Astrocyte (in vitro differentiated cells and primary cell): Measurements from ENCODE around the gene TFB1M. TPM values are rescaled to one million over a fixed set of nuclear protein-coding genes. Genes with fewer than 3 reads are reported as not detected.
"Not testable (repeated sequence)": the region's sequence is repeated elsewhere in the genome, so short reads cannot be mapped to it uniquely, and the experiment has no call there.

Experiments
- DNase-seq: peaks from one replicate; pipeline ENCODE4 v3.0.0-alpha.2; 2010; ENCODE audit warnings: low read depth
- FAIRE-seq: peaks from 2 replicates; lab custom pipeline; 2011; peaks lifted over from hg19 to GRCh38; lab: Jason Lieb, UNC
- H2AFZ ChIP-seq: 2 replicates; pipeline ENCODE4 v1.6.0; 2012; ENCODE audit warnings: low read depth, low read length, inconsistent platforms
- H3K27ac ChIP-seq: 2 replicates; pipeline ENCODE4 v1.5.1; 2011; ENCODE audit warnings: low read depth, low read length, inconsistent platforms
- H3K27me3 ChIP-seq: 2 replicates; pipeline ENCODE4 v1.6.0; 2011; ENCODE audit warnings: low read length, inconsistent platforms; ENCODE audit not compliant: insufficient read depth
- H3K36me3 ChIP-seq: 2 replicates; pipeline ENCODE4 v1.5.1; 2011; ENCODE audit warnings: low read length, inconsistent platforms; ENCODE audit not compliant: insufficient read depth
- H3K4me1 ChIP-seq: 2 replicates; pipeline ENCODE4 v1.5.1; 2011; ENCODE audit warnings: low read length, inconsistent platforms; ENCODE audit not compliant: insufficient read depth
- H3K4me2 ChIP-seq: 2 replicates; pipeline ENCODE4 v1.6.0; 2012; ENCODE audit warnings: low read length, inconsistent platforms
- H3K4me3 ChIP-seq: 2 replicates; pipeline ENCODE4 v1.5.1; 2011; ENCODE audit warnings: low read depth, mild to moderate bottlenecking, low read length, inconsistent platforms; ENCODE audit not compliant: insufficient read depth
- H3K79me2 ChIP-seq: 2 replicates; pipeline ENCODE4 v1.6.0; 2012; ENCODE audit warnings: mild to moderate bottlenecking, low read length, inconsistent platforms; ENCODE audit not compliant: insufficient read depth
- H3K9ac ChIP-seq: 2 replicates; pipeline ENCODE4 v1.6.0; 2012; ENCODE audit warnings: mild to moderate bottlenecking, low read length, inconsistent platforms
- H3K9me3 ChIP-seq: 2 replicates; pipeline ENCODE4 v1.5.1; 2012; ENCODE audit warnings: low read depth, mild to moderate bottlenecking, low read length, inconsistent platforms; ENCODE audit not compliant: insufficient read depth
- H4K20me1 ChIP-seq: 2 replicates; pipeline ENCODE4 v1.6.0; 2012; ENCODE audit warnings: low read length, inconsistent platforms; ENCODE audit not compliant: insufficient read depth
- H3K27ac Mint-ChIP-seq: one replicate; pipeline ENCODE4 v1.8.0; 2021; ENCODE audit warnings: mild to moderate bottlenecking, mixed read lengths; ENCODE audit not compliant: unreplicated experiment
- H3K27me3 Mint-ChIP-seq: one replicate; pipeline ENCODE4 v1.8.0; 2021; ENCODE audit warnings: low read depth, mixed read lengths; ENCODE audit not compliant: unreplicated experiment
- H3K36me3 Mint-ChIP-seq: one replicate; pipeline ENCODE4 v1.8.0; 2021; ENCODE audit warnings: low read depth, mixed read lengths; ENCODE audit not compliant: unreplicated experiment
- H3K4me1 Mint-ChIP-seq: one replicate; pipeline ENCODE4 v1.8.0; 2021; ENCODE audit warnings: low read depth, mixed read lengths; ENCODE audit not compliant: unreplicated experiment
- H3K4me3 Mint-ChIP-seq: one replicate; pipeline ENCODE4 v1.8.0; 2021; ENCODE audit warnings: mild to moderate bottlenecking, moderate library complexity, mixed read lengths; ENCODE audit not compliant: unreplicated experiment
- H3K9me3 Mint-ChIP-seq: one replicate; pipeline ENCODE4 v1.8.0; 2021; ENCODE audit warnings: mild to moderate bottlenecking, mixed read lengths; ENCODE audit not compliant: unreplicated experiment
- CTCF ChIP-seq: IDR thresholded peaks from 2 replicates; pipeline ENCODE4 v1.5.1; 2011; ENCODE audit warnings: low read depth, mild to moderate bottlenecking, inconsistent platforms, low read length, moderate library complexity; ENCODE audit not compliant: insufficient read depth
- EZH2 ChIP-seq: IDR thresholded peaks from 2 replicates; pipeline ENCODE4 v1.6.1; 2012; ENCODE audit warnings: mild to moderate bottlenecking, low read length, inconsistent platforms; ENCODE audit not compliant: insufficient read depth
- total RNA-seq: library from RNA; stranded (reverse); gene quantifications from 2 replicates; pipeline ENCODE4 v1.2.1, GENCODE V29; 2021

TFB1M gene
- total RNA-seq, 1 donor from 2014 or later, result 24.1 TPM

- Mint-ChIP-seq H3K36me3 (no peaks in the 10 kb centered on the region), H3K27me3 (no peaks in the 10 kb centered on the region), H3K9me3 (peaks cover 24% of the 10 kb centered on the region), H3K4me3 (no peak overlapping the region), H3K27ac (no peak overlapping the region), H3K4me1 (peaks cover 5% of the 10 kb centered on the region)
- Histone ChIP-seq H4K20me1 (no peaks in the 10 kb centered on the region), H3K9me3 (no peaks in the 10 kb centered on the region), H3K27ac (peak overlapping the region; percentile 60), H3K36me3 (no peaks in the 10 kb centered on the region), H2AFZ (no peak overlapping the region), H3K27me3 (no peaks in the 10 kb centered on the region), H3K4me1 (peaks cover 13% of the 10 kb centered on the region), H3K4me3 (no peak overlapping the region), H3K79me2 (no peaks in the 10 kb centered on the region), H3K4me2 (peak overlapping the region; percentile 26), H3K9ac (peak overlapping the region; percentile 54)
- peak; percentile 75 for FAIRE-seq
- DNase-seq, result peak; percentile 95
- no peak for TF ChIP-seq EZH2
- TF ChIP-seq CTCF, result no peak
Measured at GRCh38 chr6:155341130-155341828, 27.0 kb upstream of the TFB1M start.

DNA sequence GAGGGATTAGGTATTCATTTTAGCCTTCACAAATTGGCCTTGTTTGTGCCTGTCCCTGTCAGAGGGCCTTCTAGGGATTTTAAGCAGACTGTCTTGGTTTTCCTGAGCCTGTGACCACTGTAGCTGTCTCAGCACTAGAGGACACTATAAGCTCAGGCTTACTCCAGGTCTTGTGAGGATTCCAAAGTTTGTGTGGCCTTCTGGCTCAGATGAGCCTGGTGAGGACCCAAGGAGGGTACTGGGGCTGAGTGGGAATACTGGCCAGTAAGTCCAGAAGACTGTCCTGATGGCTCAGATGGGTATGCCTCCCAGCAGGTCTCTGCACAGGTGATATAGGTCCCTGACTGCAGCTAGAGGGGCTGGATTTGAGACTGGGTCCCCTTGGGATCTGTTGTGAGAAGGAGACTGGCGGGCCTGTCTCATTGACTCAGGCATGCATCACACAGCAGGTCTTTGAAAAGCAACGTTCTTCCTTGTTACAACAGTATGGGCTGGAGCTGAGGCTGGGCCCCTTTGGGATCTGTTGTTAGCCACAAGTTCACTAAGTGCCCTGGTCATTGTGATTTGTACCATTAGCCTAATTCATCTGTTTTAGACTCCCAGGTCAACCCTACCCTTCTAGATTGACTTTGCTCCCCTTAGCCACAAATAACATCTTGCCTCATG, 26.3 kb upstream of the TFB1M start:
- no peaks in the 10 kb centered on the region for H3K27me3 Mint-ChIP-seq

GRCh38 chr6:155339929-155340328, 25.6 kb upstream of the TFB1M start:
- not testable (repeated sequence) for FAIRE-seq, H3K36me3 ChIP-seq, H3K27me3 Mint-ChIP-seq, H3K4me3 Mint-ChIP-seq, H3K4me3 ChIP-seq, H3K27ac Mint-ChIP-seq, H3K4me2 ChIP-seq, H3K9ac ChIP-seq, H3K27me3 ChIP-seq, H3K9me3 ChIP-seq, DNase-seq, H3K79me2 ChIP-seq, H2AFZ ChIP-seq, H4K20me1 ChIP-seq, H3K4me1 Mint-ChIP-seq, H3K27ac ChIP-seq, H3K36me3 Mint-ChIP-seq
- peaks cover 27% of the 10 kb centered on the region for H3K9me3 Mint-ChIP-seq
- H3K4me1 ChIP-seq, result peaks cover 13% of the 10 kb centered on the region

More for the DNA sequence above, 26.3 kb upstream of the TFB1M start:
- Histone ChIP-seq H3K9me3 (no peaks in the 10 kb centered on the region), H3K27ac (peak overlapping the region; percentile 60), H3K79me2 (no peaks in the 10 kb centered on the region), H4K20me1 (no peaks in the 10 kb centered on the region), H2AFZ (no peak overlapping the region), H3K4me3 (no peak overlapping the region), H3K4me2 (no peak overlapping the region), H3K9ac (peak overlapping the region; percentile 54), H3K27me3 (no peaks in the 10 kb centered on the region), H3K36me3 (no peaks in the 10 kb centered on the region), H3K4me1 (peaks cover 13% of the 10 kb centered on the region)
- H3K27ac Mint-ChIP-seq, result no peak overlapping the region
- DNase-seq (peak; percentile 62), FAIRE-seq (no peak)
- H3K4me1 Mint-ChIP-seq, result peaks cover 5% of the 10 kb centered on the region
- peaks cover 26% of the 10 kb centered on the region for H3K9me3 Mint-ChIP-seq
- no peak overlapping the region for H3K4me3 Mint-ChIP-seq
- H3K36me3 Mint-ChIP-seq, result no peaks in the 10 kb centered on the region
- TF ChIP-seq CTCF (peak; percentile 59), EZH2 (no peak)

GRCh38 chr6:155338237-155338636, 24.0 kb upstream of the TFB1M start:
- H3K36me3 Mint-ChIP-seq, H3K4me1 Mint-ChIP-seq, H3K27ac Mint-ChIP-seq: not testable (repeated sequence)

More at GRCh38 chr6:155338237-155338636, 24.0 kb upstream of the TFB1M start:
- not testable (repeated sequence) for H3K9me3 ChIP-seq, FAIRE-seq, DNase-seq, H3K27me3 Mint-ChIP-seq, H3K79me2 ChIP-seq, H3K4me3 ChIP-seq, H3K36me3 ChIP-seq, H3K27ac ChIP-seq, H3K4me2 ChIP-seq, H3K27me3 ChIP-seq, H2AFZ ChIP-seq, H3K9ac ChIP-seq, H4K20me1 ChIP-seq, H3K4me3 Mint-ChIP-seq
- H3K9me3 Mint-ChIP-seq, result peaks cover 27% of the 10 kb centered on the region
- H3K4me1 ChIP-seq, result peaks cover 16% of the 10 kb centered on the region
